Measurements from ENCODE around the gene ERICH6B.

ERICH6B gene

DNA sequence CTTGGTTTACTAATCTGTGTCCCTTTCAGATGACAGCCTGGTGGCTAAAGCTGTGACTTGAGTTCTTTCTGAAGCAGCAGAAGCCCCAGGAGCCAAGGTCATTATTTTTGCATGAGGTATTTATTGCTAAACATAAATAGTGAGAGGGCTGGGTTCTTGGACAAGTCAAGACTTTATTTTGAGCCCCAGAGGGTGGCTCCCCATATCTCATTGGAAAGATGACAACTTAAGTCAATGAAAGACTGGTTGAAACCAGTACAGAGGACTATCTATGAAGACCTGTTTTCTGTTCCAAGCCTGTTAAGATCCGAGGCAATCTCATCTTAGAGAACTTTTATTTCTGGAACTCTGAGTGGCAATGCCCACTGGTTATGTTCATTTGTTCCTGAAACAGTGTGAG, 14.4 kb upstream of the ERICH6B start:
- Histone ChIP-seq H3K4me3 (ENCODE audit: low read depth, low read length) (no peak overlapping the region), H3K79me2 (no peaks in the 10 kb centered on the region), H3K4me1 (no peaks in the 10 kb centered on the region), H3K9ac (no peak overlapping the region), H3K9me3 (ENCODE audit: control insufficient read depth, low read length) (no peaks in the 10 kb centered on the region), H3K27ac (no peak overlapping the region), H3K4me2 (ENCODE audit: low read length) (no peak overlapping the region), H3K36me3 (ENCODE audit: control insufficient read depth, insufficient read depth, low read length) (no peaks in the 10 kb centered on the region), H2AFZ (no peak overlapping the region), H3K27me3 (ENCODE audit: control insufficient read depth, insufficient read depth, low read length) (no peaks in the 10 kb centered on the region)
- TF ChIP-seq, protein P1, sequence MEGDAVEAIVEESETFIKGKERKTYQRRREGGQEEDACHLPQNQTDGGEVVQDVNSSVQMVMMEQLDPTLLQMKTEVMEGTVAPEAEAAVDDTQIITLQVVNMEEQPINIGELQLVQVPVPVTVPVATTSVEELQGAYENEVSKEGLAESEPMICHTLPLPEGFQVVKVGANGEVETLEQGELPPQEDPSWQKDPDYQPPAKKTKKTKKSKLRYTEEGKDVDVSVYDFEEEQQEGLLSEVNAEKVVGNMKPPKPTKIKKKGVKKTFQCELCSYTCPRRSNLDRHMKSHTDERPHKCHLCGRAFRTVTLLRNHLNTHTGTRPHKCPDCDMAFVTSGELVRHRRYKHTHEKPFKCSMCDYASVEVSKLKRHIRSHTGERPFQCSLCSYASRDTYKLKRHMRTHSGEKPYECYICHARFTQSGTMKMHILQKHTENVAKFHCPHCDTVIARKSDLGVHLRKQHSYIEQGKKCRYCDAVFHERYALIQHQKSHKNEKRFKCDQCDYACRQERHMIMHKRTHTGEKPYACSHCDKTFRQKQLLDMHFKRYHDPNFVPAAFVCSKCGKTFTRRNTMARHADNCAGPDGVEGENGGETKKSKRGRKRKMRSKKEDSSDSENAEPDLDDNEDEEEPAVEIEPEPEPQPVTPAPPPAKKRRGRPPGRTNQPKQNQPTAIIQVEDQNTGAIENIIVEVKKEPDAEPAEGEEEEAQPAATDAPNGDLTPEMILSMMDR (IDR thresholded peaks at IDR 0.05) = no peak

DNA sequence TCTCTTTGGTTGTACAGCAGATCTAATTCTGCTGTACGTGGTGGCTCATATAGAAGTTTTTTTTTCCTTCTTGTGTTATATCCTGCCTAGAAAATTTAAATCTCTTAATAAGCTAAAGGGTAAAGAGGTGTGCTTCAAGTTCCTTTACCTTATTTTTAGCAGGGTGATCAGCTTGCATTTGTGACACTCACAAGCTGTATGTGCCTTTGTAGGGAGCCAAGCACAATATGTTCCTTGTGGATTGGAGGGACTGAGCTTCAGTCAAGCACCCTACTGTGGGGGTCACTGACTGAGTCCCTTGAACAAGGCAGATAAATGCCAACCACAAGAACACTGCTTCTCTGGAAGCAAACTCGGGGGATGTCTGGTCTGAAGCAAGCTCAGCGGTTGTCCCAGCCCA, 12.6 kb upstream of the ERICH6B start:
- no peak overlapping the region for H2AFZ ChIP-seq
- no peaks in the 10 kb centered on the region for H3K9me3 ChIP-seq (ENCODE audit: control insufficient read depth, low read length)
- H3K4me1 ChIP-seq = no peaks in the 10 kb centered on the region
- no peak overlapping the region for H3K4me3 ChIP-seq (ENCODE audit: low read depth, low read length)
- H3K36me3 ChIP-seq (ENCODE audit: control insufficient read depth, insufficient read depth, low read length) = no peaks in the 10 kb centered on the region
- H3K9ac ChIP-seq = no peak overlapping the region
- H3K4me2 ChIP-seq (ENCODE audit: low read length) = no peak overlapping the region
- no peak overlapping the region for H3K27ac ChIP-seq
- H3K27me3 ChIP-seq (ENCODE audit: control insufficient read depth, insufficient read depth, low read length) = no peaks in the 10 kb centered on the region
- TF ChIP-seq, protein P1 (IDR thresholded peaks at IDR 0.05) = no peak
- no peaks in the 10 kb centered on the region for H3K79me2 ChIP-seq

GRCh38 chr13:45627656-45628055, 12.1 kb upstream of the ERICH6B start:
- no peak overlapping the region for H3K9ac ChIP-seq
- H3K36me3 ChIP-seq (ENCODE audit: control insufficient read depth, insufficient read depth, low read length) = no peaks in the 10 kb centered on the region
- no peak overlapping the region for H2AFZ ChIP-seq
- no peaks in the 10 kb centered on the region for H3K9me3 ChIP-seq (ENCODE audit: control insufficient read depth, low read length)
- no peak overlapping the region for H3K27ac ChIP-seq
- TF ChIP-seq, protein P1 (IDR thresholded peaks at IDR 0.05) = no peak
- no peaks in the 10 kb centered on the region for H3K27me3 ChIP-seq (ENCODE audit: control insufficient read depth, insufficient read depth, low read length)
- no peak overlapping the region for H3K4me2 ChIP-seq (ENCODE audit: low read length)
- H3K4me3 ChIP-seq (ENCODE audit: low read depth, low read length) = no peak overlapping the region
- no peaks in the 10 kb centered on the region for H3K79me2 ChIP-seq
- no peaks in the 10 kb centered on the region for H3K4me1 ChIP-seq

DNA sequence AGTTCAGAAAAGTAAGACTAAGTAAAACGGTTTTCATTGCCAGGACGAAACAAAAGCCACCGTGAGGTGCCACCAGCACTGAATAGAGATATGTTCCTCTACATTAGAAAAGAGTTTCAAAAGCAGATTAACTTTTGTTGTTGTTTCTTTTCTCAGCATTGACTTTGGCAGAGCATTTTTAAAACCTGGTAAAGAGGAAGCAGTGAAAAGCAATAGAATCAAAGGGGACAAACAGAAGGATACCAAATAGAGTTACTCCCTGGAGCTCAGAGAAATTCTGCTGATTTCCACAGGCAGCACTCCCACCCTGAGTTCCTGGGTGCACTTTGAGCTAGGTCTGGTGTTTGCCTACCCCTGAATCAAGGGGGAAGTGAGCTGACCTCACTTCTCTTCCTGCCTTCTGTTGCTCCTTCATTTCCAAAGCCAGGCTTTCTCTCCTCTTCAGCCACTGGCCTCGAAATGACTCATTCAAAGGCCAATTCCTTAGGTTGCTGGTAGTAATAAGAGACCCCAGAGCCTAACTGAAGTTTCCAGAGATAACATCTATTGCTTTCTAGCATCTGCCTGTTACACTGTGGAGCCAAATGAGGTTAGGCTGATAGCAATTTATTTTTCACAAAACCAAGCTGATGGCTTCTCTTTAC, 11.3 kb upstream of the ERICH6B start:
- Histone ChIP-seq H3K36me3 (ENCODE audit: control insufficient read depth, insufficient read depth, low read length) (no peaks in the 10 kb centered on the region), H3K4me2 (ENCODE audit: low read length) (no peak overlapping the region), H3K79me2 (no peaks in the 10 kb centered on the region), H3K4me3 (ENCODE audit: low read depth, low read length) (no peak overlapping the region), H3K27ac (no peak overlapping the region), H3K9me3 (ENCODE audit: control insufficient read depth, low read length) (no peaks in the 10 kb centered on the region), H3K4me1 (no peaks in the 10 kb centered on the region), H3K9ac (no peak overlapping the region), H2AFZ (no peak overlapping the region), H3K27me3 (ENCODE audit: control insufficient read depth, insufficient read depth, low read length) (no peaks in the 10 kb centered on the region)
- TF ChIP-seq, protein P1 (IDR thresholded peaks at IDR 0.05) = no peak

DNA sequence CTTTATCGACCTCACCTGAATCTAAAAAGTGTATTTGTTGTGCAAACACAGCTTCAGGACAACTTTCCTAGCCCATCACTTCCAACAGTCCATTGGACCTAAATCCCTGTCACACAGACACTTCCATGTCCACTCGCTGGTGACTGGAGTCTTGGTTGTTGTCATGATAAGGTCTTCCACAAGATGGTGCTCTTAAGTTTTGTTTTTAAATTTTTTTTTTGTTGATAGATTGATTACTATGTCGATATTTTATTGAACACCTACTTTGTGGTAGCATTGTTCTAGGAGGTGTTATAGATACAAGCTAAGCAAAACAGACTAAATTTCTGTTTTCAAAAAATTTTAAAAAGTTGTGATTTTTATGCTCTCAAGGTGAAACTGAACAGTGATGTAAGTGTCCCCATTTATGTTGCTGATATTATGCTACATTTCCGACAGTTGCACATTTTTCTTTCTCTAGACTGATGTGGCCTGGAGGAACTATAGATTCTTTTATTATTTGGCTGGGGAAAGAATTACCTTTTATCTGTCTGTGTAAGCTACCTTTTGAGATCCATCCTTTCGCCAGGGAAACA, 8.1 kb upstream of the ERICH6B start:
- H3K27ac ChIP-seq = no peak overlapping the region
- no peaks in the 10 kb centered on the region for H3K4me1 ChIP-seq
- no peak overlapping the region for H3K4me3 ChIP-seq (ENCODE audit: low read depth, low read length)
- no peak overlapping the region for H3K9ac ChIP-seq
- TF ChIP-seq, protein P1 (IDR thresholded peaks at IDR 0.05) = peak; percentile 10
- H2AFZ ChIP-seq = no peak overlapping the region
- H3K36me3 ChIP-seq (ENCODE audit: control insufficient read depth, insufficient read depth, low read length) = no peaks in the 10 kb centered on the region
- no peaks in the 10 kb centered on the region for H3K79me2 ChIP-seq
- H3K27me3 ChIP-seq (ENCODE audit: control insufficient read depth, insufficient read depth, low read length) = no peaks in the 10 kb centered on the region
- no peak overlapping the region for H3K4me2 ChIP-seq (ENCODE audit: low read length)
- H3K9me3 ChIP-seq (ENCODE audit: control insufficient read depth, low read length) = no peaks in the 10 kb centered on the region
